NCI-H510A treated with DMSO at 0.1 percent for 48 hours (cell line): ENCODE data around the gene ZNF19.
"Not testable (repeated sequence)": the region's sequence is repeated elsewhere in the genome, so short reads cannot be mapped to it uniquely, and the experiment has no call there.

ENCODE experiments used
- DNase-seq: peaks from one replicate; lab custom pipeline; 2025; lab: John Stamatoyannopoulos, UW

ZNF19 gene

GRCh38 chr16:71489122-71489521 lies at the start of gene ZNF19:
ZNF19 (minus strand) TSS chr16:71489324; CDS start chr16:71482114, 7,210 bp downstream.
- no peak for DNase-seq

GRCh38 chr16:71537643-71538042 lies 48.5 kb upstream of the ZNF19 start:
- DNase-seq: peak; percentile 41

GRCh38 chr16:71536752-71537499 lies 47.8 kb upstream of the ZNF19 start:
- DNase-seq: no peak

- no peak for DNase-seq
These were observed 43.2 kb upstream of the ZNF19 start for GRCh38 chr16:71532366-71532765.

GRCh38 chr16:71528863-71529262 lies 39.7 kb upstream of the ZNF19 start:
- DNase-seq: no peak

- no peak for DNase-seq
These were observed 39.1 kb upstream of the ZNF19 start for GRCh38 chr16:71528257-71528656.

- DNase-seq: peak; percentile 21
These were observed 37.0 kb upstream of the ZNF19 start, which contains the start of gene CHST4 for GRCh38 chr16:71526111-71526631. CHST4 (plus strand) TSS chr16:71526426; CDS start chr16:71536678, 10,252 bp downstream.

GRCh38 chr16:71524566-71525553 lies 35.7 kb upstream of the ZNF19 start:
- DNase-seq: no peak

GRCh38 chr16:71520550-71520949 lies 31.4 kb upstream of the ZNF19 start:
- no peak for DNase-seq

GRCh38 chr16:71515026-71515425 lies 25.9 kb upstream of the ZNF19 start:
- no peak for DNase-seq

GRCh38 chr16:71514476-71514875 lies 25.4 kb upstream of the ZNF19 start:
- DNase-seq: no peak

GRCh38 chr16:71513302-71513701 lies 24.2 kb upstream of the ZNF19 start:
- DNase-seq: no peak

GRCh38 chr16:71507061-71507460 lies 17.9 kb upstream of the ZNF19 start:
- DNase-seq: no peak

GRCh38 chr16:71504901-71505300 lies 15.8 kb upstream of the ZNF19 start:
- DNase-seq: no peak

- not testable (repeated sequence) for DNase-seq
These were observed 14.9 kb upstream of the ZNF19 start for GRCh38 chr16:71504051-71504450.

GRCh38 chr16:71501547-71501946 lies 12.4 kb upstream of the ZNF19 start:
- no peak for DNase-seq

- DNase-seq: no peak
These were observed 11.8 kb upstream of the ZNF19 start for GRCh38 chr16:71500964-71501363.

GRCh38 chr16:71499775-71500364 lies 10.7 kb upstream of the ZNF19 start:
- peak; percentile 32 for DNase-seq

- DNase-seq: no peak
These were observed 8.9 kb upstream of the ZNF19 start for GRCh38 chr16:71498031-71498430.

- no peak for DNase-seq
These were observed 4.1 kb upstream of the ZNF19 start for GRCh38 chr16:71493213-71493612.

GRCh38 chr16:71492786-71493185 lies 3.7 kb upstream of the ZNF19 start:
- DNase-seq: no peak

- DNase-seq: no peak
These were observed 1.9 kb upstream of the ZNF19 start for GRCh38 chr16:71491054-71491453.
